ENCODE data around the gene PCDH19. TPM values are rescaled to one million over a fixed set of nuclear protein-coding genes. Genes with fewer than 3 reads are reported as not detected.

Gene PCDH19
- polyA plus RNA-seq, 1 donor (not counting 4 experiments of a cell fraction or from before 2014, with no cell fraction given): not detected

GRCh38 chrX:100341142-100341510, 68.9 kb downstream of the PCDH19 start:
- FAIRE-seq: no peak

GRCh38 chrX:100340491-100341141, 69.5 kb downstream of the PCDH19 start:
- Histone ChIP-seq H3K36me3 (ENCODE audit: control insufficient read depth in 2 of 2, extremely low read depth in 1 of 2, insufficient read depth in 2 of 2, low read length in 2 of 2) (no peaks in the 10 kb centered on the region), H3K9me3 (ENCODE audit: control insufficient read depth, low read depth, low read length) (no peaks in the 10 kb centered on the region), H3K27ac (ENCODE audit: control insufficient read depth, insufficient read depth, low read length) (no peak overlapping the region), H3K4me1 (ENCODE audit: control insufficient read depth, extremely low read depth, insufficient read depth, low read length) (no peaks in the 10 kb centered on the region), H2AFZ (ENCODE audit: control insufficient read depth, low read length) (no peak overlapping the region), H4K20me1 (ENCODE audit: control insufficient read depth, extremely low read depth, insufficient read depth, low read length) (no peaks in the 10 kb centered on the region), H3K27me3 (ENCODE audit: control insufficient read depth, extremely low read depth, insufficient read depth, low read length) (no peaks in the 10 kb centered on the region), H3K79me2 (ENCODE audit: control insufficient read depth, insufficient read depth, low read length) (no peaks in the 10 kb centered on the region), H3K4me2 (ENCODE audit: control insufficient read depth, extremely low read depth, insufficient read depth, low read depth, low read length) (no peak overlapping the region), H3K9me1 (ENCODE audit: control insufficient read depth, extremely low read depth, insufficient read depth, low read length) (no peaks in the 10 kb centered on the region), H3K9ac (ENCODE audit: control insufficient read depth, extremely low read depth, insufficient read depth, low read length) (no peak overlapping the region), H3K4me3 (ENCODE audit: control insufficient read depth in 2 of 3, extremely low read depth in 1 of 3, insufficient read depth in 2 of 3, low read depth in 1 of 3, low read length in 3 of 3) (no peak overlapping the region)
- DNase-seq (ENCODE audit: low read depth, low spot score): no peak
- dilution Hi-C loops (cut with MboI; ENCODE audit: extremely low pct_ligation_motif_present, low sequenced_read_pairs): no loop called here
- TF ChIP-seq EZH2 (IDR thresholded peaks at IDR 0.05; ENCODE audit: low read length) (no peak), CTCF (optimal IDR thresholded peaks at IDR 0.05 in 1 of 3, IDR thresholded peaks at IDR 0.05 in 1 of 3, conservative IDR thresholded peaks at IDR 0.05 in 1 of 3; ENCODE audit: extremely low read depth in 1 of 3, insufficient read depth in 2 of 3, low read length in 3 of 3) (no peak)
- FAIRE-seq: no peak

More at GRCh38 chrX:100341142-100341510, 68.9 kb downstream of the PCDH19 start:
- DNase-seq (ENCODE audit: low read depth, low spot score): no peak
- Histone ChIP-seq H3K4me1 (ENCODE audit: control insufficient read depth, extremely low read depth, insufficient read depth, low read length) (no peaks in the 10 kb centered on the region), H3K4me3 (ENCODE audit: control insufficient read depth in 2 of 3, extremely low read depth in 1 of 3, insufficient read depth in 2 of 3, low read depth in 1 of 3, low read length in 3 of 3) (no peak overlapping the region), H3K36me3 (ENCODE audit: control insufficient read depth in 2 of 2, extremely low read depth in 1 of 2, insufficient read depth in 2 of 2, low read length in 2 of 2) (no peaks in the 10 kb centered on the region), H3K27me3 (ENCODE audit: control insufficient read depth, extremely low read depth, insufficient read depth, low read length) (no peaks in the 10 kb centered on the region), H2AFZ (ENCODE audit: control insufficient read depth, low read length) (no peak overlapping the region), H3K9me1 (ENCODE audit: control insufficient read depth, extremely low read depth, insufficient read depth, low read length) (no peaks in the 10 kb centered on the region), H3K4me2 (ENCODE audit: control insufficient read depth, extremely low read depth, insufficient read depth, low read depth, low read length) (no peak overlapping the region), H3K9ac (ENCODE audit: control insufficient read depth, extremely low read depth, insufficient read depth, low read length) (no peak overlapping the region), H3K27ac (ENCODE audit: control insufficient read depth, insufficient read depth, low read length) (no peak overlapping the region), H3K79me2 (ENCODE audit: control insufficient read depth, insufficient read depth, low read length) (no peaks in the 10 kb centered on the region), H3K9me3 (ENCODE audit: control insufficient read depth, low read depth, low read length) (no peaks in the 10 kb centered on the region), H4K20me1 (ENCODE audit: control insufficient read depth, extremely low read depth, insufficient read depth, low read length) (no peaks in the 10 kb centered on the region)
- dilution Hi-C loops (cut with MboI; ENCODE audit: extremely low pct_ligation_motif_present, low sequenced_read_pairs): no loop called here
- TF ChIP-seq EZH2 (IDR thresholded peaks at IDR 0.05; ENCODE audit: low read length) (no peak), CTCF (optimal IDR thresholded peaks at IDR 0.05 in 1 of 3, IDR thresholded peaks at IDR 0.05 in 1 of 3, conservative IDR thresholded peaks at IDR 0.05 in 1 of 3; ENCODE audit: extremely low read depth in 1 of 3, insufficient read depth in 2 of 3, low read length in 3 of 3) (no peak)
